Neuronal stem cell (in vitro differentiated cells): ENCODE results near the gene CFH. TPM values are rescaled to one million over a fixed set of nuclear protein-coding genes. Genes with fewer than 3 reads are reported as not detected.

Source experiments
- DNase-seq: peaks from one replicate; pipeline ENCODE4 v3.0.0-alpha.2; 2013; ENCODE audit warnings: low spot score
- H2AFZ ChIP-seq: one replicate; pipeline ENCODE4 v1.6.1; 2013; ENCODE audit warnings: mild to moderate bottlenecking, low read length, inconsistent platforms
- H2AK5ac ChIP-seq: 2 replicates; pipeline ENCODE4 v1.6.1; 2013; ENCODE audit warnings: low read depth, mild to moderate bottlenecking, inconsistent platforms, low read length, moderate library complexity, mixed read lengths
- H2BK120ac ChIP-seq: 2 replicates; pipeline ENCODE4 v1.6.1; 2013; ENCODE audit warnings: low read depth, mild to moderate bottlenecking, inconsistent platforms, low read length, moderate library complexity, mixed read lengths
- H2BK12ac ChIP-seq: one replicate; pipeline ENCODE4 v1.6.1; 2013; ENCODE audit warnings: low read length, inconsistent platforms
- H2BK15ac ChIP-seq: 2 replicates; pipeline ENCODE4 v1.6.1; 2013; ENCODE audit warnings: mild to moderate bottlenecking, low read length, inconsistent platforms, mixed read lengths
- H2BK5ac ChIP-seq: one replicate; pipeline ENCODE4 v1.6.1; 2013; ENCODE audit warnings: inconsistent platforms, mild to moderate bottlenecking, low read length, moderate library complexity
- H3K14ac ChIP-seq: one replicate; pipeline ENCODE4 v1.6.1; 2013; ENCODE audit warnings: low read length, inconsistent platforms
- H3K18ac ChIP-seq: 2 replicates; pipeline ENCODE4 v1.6.1; 2013; ENCODE audit warnings: low read length, inconsistent platforms
- H3K23ac ChIP-seq: 2 replicates; pipeline ENCODE4 v1.6.1; 2013; ENCODE audit warnings: low read depth, mild to moderate bottlenecking, mixed read lengths, low read length, inconsistent platforms; ENCODE audit not compliant: poor library complexity
- H3K27ac ChIP-seq: replicated peaks from 3 replicates; pipeline ENCODE4 v1.5.1; 2013; ENCODE audit warnings: low read length, inconsistent platforms
- H3K27me3 ChIP-seq, 3 experiments: 2 replicates each; pipeline ENCODE4 v1.6.1; 2013; ENCODE audit warnings: low read length in 3 of 3, mild to moderate bottlenecking in 2 of 3, inconsistent platforms in 1 of 3, low read depth in 1 of 3, mixed read lengths in 1 of 3, moderate library complexity in 1 of 3; ENCODE audit not compliant: control insufficient read depth in 3 of 3, insufficient read depth in 3 of 3
- H3K36me3 ChIP-seq, 2 donors: replicated peaks in 1 of 2; 2 replicates each; pipeline ENCODE4 v1.6.1; 2013; ENCODE audit warnings: low read length in 2 of 2; ENCODE audit not compliant: control insufficient read depth in 2 of 2, insufficient read depth in 2 of 2
- H3K4ac ChIP-seq: 2 replicates; pipeline ENCODE4 v1.6.1; 2013; ENCODE audit warnings: inconsistent platforms, mild to moderate bottlenecking, low read length, moderate library complexity
- H3K4me1 ChIP-seq, 2 donors: 1 replicate in 1 of 2; 2 replicates in 1 of 2; pipeline ENCODE4 v1.6.1; 2013; ENCODE audit warnings: low read length in 2 of 2, low read depth in 1 of 2; ENCODE audit not compliant: control insufficient read depth in 2 of 2, insufficient read depth in 1 of 2
- H3K4me2 ChIP-seq: one replicate; pipeline ENCODE4 v1.6.1; 2013; ENCODE audit warnings: mild to moderate bottlenecking, low read length, inconsistent platforms; ENCODE audit not compliant: insufficient read depth, poor library complexity, severe bottlenecking
- H3K4me3 ChIP-seq, 2 donors: 2 replicates each; pipeline ENCODE4 v1.5.1; 2013; ENCODE audit warnings: low read length in 2 of 2, mild to moderate bottlenecking in 2 of 2, inconsistent platforms in 1 of 2, moderate library complexity in 1 of 2
- H3K79me1 ChIP-seq: one replicate; pipeline ENCODE4 v1.6.1; 2013; ENCODE audit warnings: low read depth, mild to moderate bottlenecking, inconsistent platforms, low read length, moderate library complexity
- H3K9ac ChIP-seq: one replicate; pipeline ENCODE4 v1.6.1; 2013; ENCODE audit warnings: mild to moderate bottlenecking, low read depth, low read length, inconsistent platforms; ENCODE audit not compliant: poor library complexity
- H3K9me3 ChIP-seq, 2 donors: replicated peaks in 1 of 2; 2 replicates each; pipeline versions ENCODE3 to v1.6.1; 2013; ENCODE audit warnings: low read length in 2 of 2, mild to moderate bottlenecking in 2 of 2, inconsistent platforms in 1 of 2, low read depth in 1 of 2, mixed read lengths in 1 of 2, moderate library complexity in 1 of 2; ENCODE audit not compliant: control insufficient read depth in 2 of 2, insufficient read depth in 1 of 2
- H4K8ac ChIP-seq: one replicate; pipeline ENCODE4 v1.6.1; 2013; ENCODE audit warnings: low read depth, mild to moderate bottlenecking, inconsistent platforms, low read length, moderate library complexity
- H4K91ac ChIP-seq: one replicate; pipeline ENCODE4 v1.6.1; 2013; ENCODE audit warnings: low read length, low read depth, mild to moderate bottlenecking, inconsistent platforms; ENCODE audit not compliant: poor library complexity
- WGBS, 2 donors: extraction: QIAGEN DNeasy Blood & Tissue Kit; methylation state at CpG; one replicate each; pipeline ENCODE4 v1.1.7; 2013; ENCODE audit warnings: missing lambda C conversion rate in 2 of 2, mixed read lengths in 1 of 2; ENCODE audit not compliant: insufficient read length in 2 of 2, insufficient replicate concordance in 1 of 2; ENCODE audit errors: extremely low coverage in 2 of 2; 5-methylcytosine and 5-hydroxymethylcytosine counted together
- polyA plus RNA-seq, 2 experiments: library from polyadenylated mRNA; stranded (reverse); fragments of 200-250 nt; gene quantifications; one replicate each; pipeline ENCODE4 v1.2.3, GENCODE V29; 2013

Gene CFH
- not detected for polyA plus RNA-seq (2013, experiment 1 of 2)
- 0.01 TPM for polyA plus RNA-seq (2013, experiment 2 of 2)

DNA sequence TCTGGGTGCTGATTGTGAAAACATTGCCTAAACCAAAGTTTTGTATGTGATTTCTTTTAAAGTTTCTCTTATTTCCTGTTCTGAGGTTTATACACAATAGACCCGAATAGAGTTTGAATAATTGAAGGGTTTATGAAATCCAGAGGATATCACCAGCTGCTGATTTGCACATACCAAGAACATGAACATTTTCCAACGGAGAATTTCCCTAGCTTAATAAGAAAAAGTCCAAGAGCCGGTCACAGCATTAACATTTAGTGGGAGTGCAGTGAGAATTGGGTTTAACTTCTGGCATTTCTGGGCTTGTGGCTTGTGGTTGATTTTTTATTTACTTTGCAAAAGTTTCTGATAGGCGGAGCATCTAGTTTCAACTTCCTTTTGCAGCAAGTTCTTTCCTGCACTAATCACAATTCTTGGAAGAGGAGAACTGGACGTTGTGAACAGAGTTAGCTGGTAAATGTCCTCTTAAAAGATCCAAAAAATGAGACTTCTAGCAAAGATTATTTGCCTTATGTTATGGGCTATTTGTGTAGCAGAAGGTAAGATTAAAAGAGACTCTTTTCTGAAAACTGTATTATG lies at the start of gene CFH:
Gene CFH (plus strand): TSS at position 407 of the 579 bp plus-strand sequence. CDS start 75 bp downstream, at position 482.
- no peak within 1 kb of the TSS for H2AK5ac ChIP-seq
- H3K4me3 ChIP-seq: no peak within 1 kb of the TSS
- H3K14ac ChIP-seq: no peak within 1 kb of the TSS
- H3K27me3 ChIP-seq: no peaks in the 10 kb centered on the region
- H4K8ac ChIP-seq: no peak within 1 kb of the TSS
- no peak within 1 kb of the TSS for H3K27ac ChIP-seq
- H3K9ac ChIP-seq: no peak within 1 kb of the TSS
- H3K4me1 ChIP-seq: no peaks in the 10 kb centered on the region
- no peak within 1 kb of the TSS for H2BK12ac ChIP-seq
- H2BK120ac ChIP-seq: no peak within 1 kb of the TSS
- H2BK5ac ChIP-seq: no peak within 1 kb of the TSS
- no CpG with 5 or more reads among the region's 5 CpGs for WGBS, 2 donors
- no peak for DNase-seq
- H2AFZ ChIP-seq: peak within 1 kb of the TSS; percentile 74
- H4K91ac ChIP-seq: no peak within 1 kb of the TSS
- H3K79me1 ChIP-seq: no peaks in the 10 kb centered on the region
- H3K36me3 ChIP-seq: no peaks in the 10 kb centered on the region
- no peak within 1 kb of the TSS for H3K4me2 ChIP-seq
- H3K18ac ChIP-seq: no peak within 1 kb of the TSS
- no peak within 1 kb of the TSS for H2BK15ac ChIP-seq
- no peak within 1 kb of the TSS for H3K4ac ChIP-seq
- no peak within 1 kb of the TSS for H3K23ac ChIP-seq
- H3K9me3 ChIP-seq: no peaks in the 10 kb centered on the region

DNA sequence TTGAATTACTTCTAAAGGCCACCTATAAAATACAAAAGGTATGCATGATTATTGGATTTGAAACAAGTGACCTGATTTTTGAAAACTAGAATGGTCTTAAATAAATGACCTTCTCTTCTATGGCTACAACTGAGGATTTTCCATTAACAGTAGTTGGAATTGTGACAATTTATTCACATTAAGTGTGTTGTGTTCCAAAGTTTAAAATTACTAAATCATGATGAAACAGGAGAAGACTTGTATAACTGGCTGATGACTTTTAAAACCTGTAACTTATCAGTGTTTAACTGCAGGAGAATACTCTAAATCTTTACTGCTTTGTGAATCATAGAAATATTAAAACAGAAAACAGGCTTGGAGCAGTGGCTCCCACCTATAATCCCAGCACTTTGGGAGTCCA lies 48.2 kb upstream of the CFH start:
- Histone ChIP-seq H2BK5ac (no peak overlapping the region), H2BK12ac (no peak overlapping the region), H2BK120ac (no peak overlapping the region), H3K4ac (no peak overlapping the region), H3K36me3 (peaks cover 0 to 3% of the 10 kb centered on the region in 2 donors), H2AFZ (no peak overlapping the region), H3K27ac (no peak overlapping the region), H3K27me3 (no peaks in the 10 kb centered on the region), H3K14ac (no peak overlapping the region), H2BK15ac (no peak overlapping the region), H3K4me1 (no peaks in the 10 kb centered on the region), H4K8ac (no peak overlapping the region), H3K23ac (no peak overlapping the region), H3K79me1 (peaks cover 2% of the 10 kb centered on the region), H3K18ac (no peak overlapping the region), H2AK5ac (no peak overlapping the region), H3K9ac (no peak overlapping the region), H3K9me3 (peaks cover 0 to 2% of the 10 kb centered on the region in 2 donors), H4K91ac (no peak overlapping the region), H3K4me3 (no peak overlapping the region), H3K4me2 (no peak overlapping the region)
- no peak for DNase-seq

DNA sequence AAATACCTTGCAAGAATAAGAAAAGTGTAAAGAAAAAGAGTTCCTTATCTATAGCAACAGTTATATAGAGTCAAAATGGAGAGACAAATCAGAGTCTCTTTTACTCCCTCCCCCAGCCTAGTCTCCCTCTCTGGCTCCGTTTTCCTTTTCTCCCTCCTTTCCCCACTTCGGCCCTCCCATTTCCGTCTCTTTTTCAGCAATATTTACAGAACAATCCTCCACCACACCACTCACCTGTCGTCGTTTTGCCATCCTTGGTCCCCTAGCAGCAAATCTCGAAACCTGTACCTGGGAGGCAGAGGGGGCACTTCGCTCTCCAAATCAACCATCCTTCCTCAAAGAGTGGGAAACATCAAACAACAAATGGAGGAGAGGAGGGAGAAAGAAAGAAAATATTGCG lies 43.9 kb upstream of the CFH start:
- H2AFZ ChIP-seq: peak overlapping the region; percentile 97
- H3K4me3 ChIP-seq: peak overlapping the region; percentile 85 to 93
- H3K9me3 ChIP-seq: peaks cover 0 to 2% of the 10 kb centered on the region in 2 donors
- no peak overlapping the region for H3K4ac ChIP-seq
- peak overlapping the region; percentile 64 for H3K4me2 ChIP-seq
- no peak overlapping the region for H2AK5ac ChIP-seq
- no peaks in the 10 kb centered on the region for H3K27me3 ChIP-seq
- H3K18ac ChIP-seq: peak overlapping the region; percentile 95
- H2BK5ac ChIP-seq: peak overlapping the region; percentile 78
- no peak overlapping the region for H4K8ac ChIP-seq
- no peak overlapping the region for H4K91ac ChIP-seq
- H3K27ac ChIP-seq: peak overlapping the region; percentile 96
- H2BK120ac ChIP-seq: no peak overlapping the region
- peaks cover 0 to 3% of the 10 kb centered on the region in 2 donors for H3K36me3 ChIP-seq
- no peak overlapping the region for H3K14ac ChIP-seq
- H2BK15ac ChIP-seq: no peak overlapping the region
- no peak for DNase-seq
- WGBS, 2 donors: no CpG with 5 or more reads among the region's 8 CpGs
- H2BK12ac ChIP-seq: no peak overlapping the region
- no peak overlapping the region for H3K23ac ChIP-seq
- H3K4me1 ChIP-seq: peaks cover 1 to 6% of the 10 kb centered on the region in 2 donors
- no peaks in the 10 kb centered on the region for H3K79me1 ChIP-seq
- peak overlapping the region; percentile 86 for H3K9ac ChIP-seq

DNA sequence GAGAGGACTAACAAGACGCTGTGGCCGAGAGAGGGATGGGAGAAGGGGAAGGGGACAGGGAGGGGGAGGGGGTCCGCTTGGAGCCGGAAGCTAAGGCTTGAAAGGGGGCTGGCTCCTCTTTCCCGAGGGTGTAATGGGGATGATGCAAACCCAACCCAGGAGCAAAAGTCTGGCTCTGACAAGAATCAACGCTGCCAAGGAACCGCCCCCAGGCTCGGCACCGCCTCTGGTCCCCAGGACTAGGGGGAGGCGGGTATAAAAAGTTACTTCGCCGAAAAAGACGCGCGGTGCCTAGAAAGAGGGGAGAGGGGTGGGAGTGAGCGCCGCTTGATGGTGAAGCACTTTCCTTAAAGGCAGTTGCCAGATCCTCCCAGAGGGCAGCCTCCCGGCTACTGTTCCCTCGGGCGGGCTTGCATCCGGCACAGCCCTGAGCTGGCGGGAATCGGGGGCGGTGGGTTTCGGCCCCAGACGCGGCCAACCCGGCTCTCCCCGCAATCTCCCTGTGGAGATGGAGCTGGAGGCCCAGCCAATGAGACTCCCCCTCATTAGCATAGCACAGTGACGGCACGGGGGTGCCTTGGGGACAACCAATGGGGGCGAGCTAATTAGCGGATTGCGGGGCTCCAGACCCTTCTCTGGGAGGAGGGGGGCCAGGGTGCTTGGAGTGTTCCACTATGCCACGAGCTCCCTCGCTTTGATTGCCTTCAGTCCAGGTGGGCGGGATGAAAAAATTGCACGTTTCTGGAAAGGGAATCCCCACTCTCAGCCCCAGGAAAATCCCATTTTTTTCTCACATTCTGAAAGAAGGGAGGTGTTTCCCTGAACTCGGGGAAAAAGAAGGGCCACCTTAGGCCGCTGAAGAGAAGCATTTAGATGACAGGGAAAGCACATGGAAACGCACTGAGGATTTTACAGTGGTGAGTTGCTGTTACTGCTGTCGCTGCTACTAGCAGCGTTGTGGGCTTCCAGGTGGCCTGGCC lies 43.2 kb upstream of the CFH start, which contains the start of gene KCNT2:
Gene KCNT2 (minus strand): TSS at position 51 of the 980 bp plus-strand sequence. CDS start 131 bp downstream, outside the sequence.
- Histone ChIP-seq H3K27me3 (no peaks in the 10 kb centered on the region), H3K9me3 (no peaks in the 10 kb centered on the region), H3K4me2 (peak within 1 kb of the TSS; percentile 70), H3K79me1 (no peaks in the 10 kb centered on the region), H2BK120ac (no peak within 1 kb of the TSS), H2AFZ (peak within 1 kb of the TSS; percentile 97), H3K4me1 (peaks cover 1 to 6% of the 10 kb centered on the region in 2 donors), H4K8ac (no peak within 1 kb of the TSS), H2BK5ac (peak within 1 kb of the TSS; percentile 78), H3K9ac (peak within 1 kb of the TSS; percentile 86), H2BK15ac (no peak within 1 kb of the TSS), H3K18ac (peak within 1 kb of the TSS; percentile 95), H2BK12ac (no peak within 1 kb of the TSS), H3K4me3 (peak within 1 kb of the TSS; percentile 85 to 93), H3K27ac (peak within 1 kb of the TSS; percentile 96), H3K14ac (no peak within 1 kb of the TSS), H2AK5ac (no peak within 1 kb of the TSS), H4K91ac (no peak within 1 kb of the TSS), H3K23ac (no peak within 1 kb of the TSS), H3K4ac (no peak within 1 kb of the TSS), H3K36me3 (no peaks in the 10 kb centered on the region)
- peak; percentile 93 for DNase-seq
- WGBS, 2 donors: no CpG with 5 or more reads among the region's 43 CpGs
